CD4-positive, alpha-beta T cell (primary cell): Measurements from ENCODE around the gene ARHGAP31. TPM values are rescaled to one million over a fixed set of nuclear protein-coding genes. Genes with fewer than 3 reads are reported as not detected.

ENCODE experiments used
- ATAC-seq: fragments of 200-7000 bp; cut with Tn5 transposase; one replicate; pipeline ENCODE4 v1.10.0; 2022; ENCODE audit warnings: mild to moderate bottlenecking; ENCODE audit not compliant: poor library complexity
- CTCF ChIA-PET: fragments of 350-600 bp; sonication (Branson Sonifier 250); formaldehyde crosslinking; loops from one replicate; lab custom pipeline; 2021; ENCODE audit warnings: antibody characterized with exemption, inconsistent platforms; lab: Charles Lee
- POLR2A ChIA-PET: fragments of 350-600 bp; sonication (Branson Sonifier 250); formaldehyde crosslinking; loops from one replicate; lab custom pipeline; 2021; ENCODE audit warnings: antibody characterized with exemption, inconsistent platforms; lab: Charles Lee
- DNase-seq, 14 experiments: peaks; one replicate each; pipeline ENCODE4 v3.0.0-alpha.2; 2013 to 2020; ENCODE audit warnings: mixed read lengths in 2 of 14
- H3K27ac ChIP-seq, 2 donors: one replicate each; pipeline versions ENCODE4 v1.5.1 to v1.7.0; 2013; ENCODE audit warnings: low read length in 2 of 2, low read depth in 1 of 2, mild to moderate bottlenecking in 1 of 2
- H3K27me3 ChIP-seq, 2 experiments: 1 replicate in 1 of 2; 2 replicates in 1 of 2; pipeline versions ENCODE4 v1.6.1 to v1.7.0; 2013; ENCODE audit warnings: low read length in 2 of 2, control low read depth in 1 of 2, mild to moderate bottlenecking in 1 of 2, moderate library complexity in 1 of 2; ENCODE audit not compliant: insufficient read depth in 2 of 2, control insufficient read depth in 1 of 2
- H3K36me3 ChIP-seq: one replicate; pipeline ENCODE4 v1.6.1; 2013; ENCODE audit warnings: low read length, control low read depth; ENCODE audit not compliant: insufficient read depth
- H3K4me1 ChIP-seq: one replicate; pipeline ENCODE4 v1.6.1; 2013; ENCODE audit warnings: low read length, control low read depth; ENCODE audit not compliant: insufficient read depth
- H3K4me3 ChIP-seq: one replicate; pipeline ENCODE4 v1.5.1; 2013; ENCODE audit warnings: mild to moderate bottlenecking, low read length, moderate library complexity
- H3K9me3 ChIP-seq, 2 experiments: 1 replicate in 1 of 2; 2 replicates in 1 of 2; pipeline versions ENCODE4 v1.6.1 to v1.7.0; 2013; ENCODE audit warnings: low read length in 2 of 2, mild to moderate bottlenecking in 2 of 2, control low read depth in 1 of 2, moderate library complexity in 1 of 2; ENCODE audit not compliant: control insufficient read depth in 1 of 2, insufficient read depth in 1 of 2
- H3K27ac Mint-ChIP-seq: one replicate; pipeline ENCODE4 v1.8.0; 2020; ENCODE audit warnings: mixed read lengths
- H3K27me3 Mint-ChIP-seq: one replicate; pipeline ENCODE4 v1.8.0; 2021; ENCODE audit warnings: mixed read lengths
- H3K36me3 Mint-ChIP-seq: one replicate; pipeline ENCODE4 v1.8.0; 2021; ENCODE audit warnings: low read depth, mixed read lengths
- H3K4me1 Mint-ChIP-seq: one replicate; pipeline ENCODE4 v1.8.0; 2021; ENCODE audit warnings: low read depth, mixed read lengths
- H3K4me3 Mint-ChIP-seq: one replicate; pipeline ENCODE4 v1.8.0; 2020; ENCODE audit warnings: mild to moderate bottlenecking, mixed read lengths
- H3K9me3 Mint-ChIP-seq: one replicate; pipeline ENCODE4 v1.8.0; 2020; ENCODE audit warnings: mixed read lengths
- intact Hi-C, 2 experiments: fragments of 100-400 bp; cut with DNase I in 1 of 2; cut with micrococcal nuclease in 1 of 2; formaldehyde crosslinking; loops; one replicate each; pipeline versions ENCODE4 v1.15.1 to v1.9.0; 2023 to 2025; cut with DNase I, micrococcal nuclease
- total RNA-seq, 174 experiments: library from RNA in 2 of 174; stranded (reverse) in 2 of 174; gene quantifications; one replicate each; pipeline ENCODE4 v1.2.3 and lab custom pipeline; 2021 to 2026
- TF ChIP-seq, protein P1 (sequence below): fragments of 200-600 bp; IDR thresholded peaks from one replicate; pipeline ENCODE4 v1.8.0; 2022; ENCODE audit warnings: antibody characterized with exemption, mild to moderate bottlenecking

The ARHGAP31 gene
- total RNA-seq, 2 experiments from 2014 or later, result 2.4 to 2.9 TPM

DNA sequence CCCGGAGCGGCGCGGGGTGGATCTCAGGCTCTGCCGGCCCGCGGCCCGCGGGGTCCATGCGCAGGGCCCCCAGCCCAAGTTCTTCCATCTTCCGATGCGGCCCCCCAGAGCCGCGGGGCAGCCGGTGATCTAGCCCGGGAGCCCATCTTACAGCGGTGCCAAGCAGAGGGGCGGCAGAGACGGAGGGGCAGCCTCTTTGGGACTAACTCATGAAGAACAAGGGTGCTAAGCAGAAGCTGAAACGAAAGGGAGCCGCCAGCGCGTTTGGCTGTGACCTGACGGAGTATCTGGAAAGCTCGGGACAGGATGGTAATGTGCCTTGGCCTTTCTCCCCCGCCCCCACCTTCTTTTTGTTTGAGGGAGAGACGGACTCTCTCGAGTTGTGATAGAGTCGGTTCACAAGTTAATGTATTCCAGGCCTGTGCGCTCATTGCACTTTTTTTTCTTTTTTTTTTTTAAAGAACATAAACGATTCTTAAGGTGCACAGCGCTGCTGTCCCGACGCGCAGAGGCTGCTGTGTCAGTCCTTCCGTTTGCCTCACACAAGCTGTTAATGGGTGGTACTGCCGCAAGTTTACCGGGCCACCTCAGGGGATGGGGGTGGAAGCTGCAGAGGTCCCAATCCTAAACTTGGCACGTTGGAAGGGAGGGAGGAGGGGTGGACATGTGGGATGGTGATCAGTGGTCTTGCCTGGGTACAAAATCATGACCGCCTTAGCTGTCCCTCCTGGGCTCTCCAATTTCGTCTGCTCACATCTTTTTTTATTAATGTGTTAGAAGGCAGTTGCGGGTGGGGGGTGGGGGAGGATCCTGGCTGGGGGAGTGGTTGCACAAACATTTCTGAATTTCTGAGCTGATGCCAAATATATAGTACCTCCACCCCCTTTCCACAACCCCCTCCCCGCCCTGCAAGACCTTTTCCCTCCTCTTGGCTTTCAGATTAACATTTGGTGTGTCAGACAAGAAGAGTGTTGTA, 801 bp downstream of the ARHGAP31 start:
- peak; percentile 54 for ATAC-seq
- no peaks in the 10 kb centered on the region for H3K27me3 ChIP-seq
- peaks cover 74% of the 10 kb centered on the region for H3K4me1 Mint-ChIP-seq
- intact Hi-C loops, result loop anchor here (1.0 to 10.0 kb wide), 7 partner anchors 28 to 790 kb away; partner anchors contain the start of genes POGLUT1 (in 2 of the 2), B4GALT4 (in 1 of the 2) and TMEM39A (in 1 of the 2)
- no peaks in the 10 kb centered on the region for H3K36me3 ChIP-seq
- peak overlapping the region; percentile 100 for H3K27ac Mint-ChIP-seq
- H3K4me3 Mint-ChIP-seq, result peak overlapping the region; percentile 84
- no peaks in the 10 kb centered on the region for H3K9me3 Mint-ChIP-seq
- peak overlapping the region; percentile 95 to 96 for H3K27ac ChIP-seq
- DNase-seq, result peak; percentile 30 to 86 (median 52)
- ChIA-PET POLR2A (interaction anchor here (0.6 to 5.3 kb wide), 22 partner anchors 8 to 1055 kb away, joined by 3 to 68 read pairs (median 4); partner anchors contain the start of genes B4GALT4, TIMMDC1 and TMEM39A), CTCF (interaction anchor here (0.7 to 3.9 kb wide), 7 partner anchors 13 to 386 kb away, joined by 3 to 22 read pairs (median 5); partner anchors contain the start of gene B4GALT4)
- H3K4me3 ChIP-seq, result peak overlapping the region; percentile 84
- TF ChIP-seq, protein P1, sequence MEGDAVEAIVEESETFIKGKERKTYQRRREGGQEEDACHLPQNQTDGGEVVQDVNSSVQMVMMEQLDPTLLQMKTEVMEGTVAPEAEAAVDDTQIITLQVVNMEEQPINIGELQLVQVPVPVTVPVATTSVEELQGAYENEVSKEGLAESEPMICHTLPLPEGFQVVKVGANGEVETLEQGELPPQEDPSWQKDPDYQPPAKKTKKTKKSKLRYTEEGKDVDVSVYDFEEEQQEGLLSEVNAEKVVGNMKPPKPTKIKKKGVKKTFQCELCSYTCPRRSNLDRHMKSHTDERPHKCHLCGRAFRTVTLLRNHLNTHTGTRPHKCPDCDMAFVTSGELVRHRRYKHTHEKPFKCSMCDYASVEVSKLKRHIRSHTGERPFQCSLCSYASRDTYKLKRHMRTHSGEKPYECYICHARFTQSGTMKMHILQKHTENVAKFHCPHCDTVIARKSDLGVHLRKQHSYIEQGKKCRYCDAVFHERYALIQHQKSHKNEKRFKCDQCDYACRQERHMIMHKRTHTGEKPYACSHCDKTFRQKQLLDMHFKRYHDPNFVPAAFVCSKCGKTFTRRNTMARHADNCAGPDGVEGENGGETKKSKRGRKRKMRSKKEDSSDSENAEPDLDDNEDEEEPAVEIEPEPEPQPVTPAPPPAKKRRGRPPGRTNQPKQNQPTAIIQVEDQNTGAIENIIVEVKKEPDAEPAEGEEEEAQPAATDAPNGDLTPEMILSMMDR, result no peak
- H3K4me1 ChIP-seq, result peaks cover 56% of the 10 kb centered on the region
- H3K27me3 Mint-ChIP-seq, result no peaks in the 10 kb centered on the region
- peaks cover 22% of the 10 kb centered on the region for H3K36me3 Mint-ChIP-seq
- H3K9me3 ChIP-seq, result no peaks in the 10 kb centered on the region

GRCh38 chr3:119295816-119296726, 1.9 kb downstream of the ARHGAP31 start:
- peak in 2 of 14 experiments; percentile 15 to 26 for DNase-seq
- intact Hi-C loops, result loop anchor here (2.0 to 10.0 kb wide), 4 partner anchors 27 to 789 kb away; partner anchors contain the start of genes B4GALT4 (in 1 of the 2), POGLUT1 (in 1 of the 2) and TMEM39A (in 1 of the 2)
- H3K36me3 ChIP-seq, result no peaks in the 10 kb centered on the region
- ATAC-seq, result no peak
- peaks cover 57% of the 10 kb centered on the region for H3K4me1 ChIP-seq
- no peaks in the 10 kb centered on the region for H3K27me3 ChIP-seq
- Mint-ChIP-seq H3K4me3 (peak overlapping the region; percentile 84), H3K27ac (peak overlapping the region; percentile 100), H3K4me1 (peaks cover 65% of the 10 kb centered on the region), H3K9me3 (no peaks in the 10 kb centered on the region), H3K36me3 (peaks cover 22% of the 10 kb centered on the region), H3K27me3 (no peaks in the 10 kb centered on the region)
- POLR2A ChIA-PET, result interaction anchor here (1.0 to 5.3 kb wide), 8 partner anchors 12 to 800 kb away, joined by 3 to 68 read pairs (median 18); partner anchors contain the start of genes B4GALT4, TIMMDC1 and TMEM39A
- H3K9me3 ChIP-seq, result no peaks in the 10 kb centered on the region
- H3K4me3 ChIP-seq, result no peak overlapping the region
- TF ChIP-seq, protein P1, result no peak
- peak overlapping the region; percentile 4 to 18 for H3K27ac ChIP-seq
- CTCF ChIA-PET, result interaction anchor here (1.0 to 3.9 kb wide), 5 partner anchors 12 to 77 kb away, joined by 3 to 19 read pairs (median 5); partner anchors contain the start of gene B4GALT4
